HCT116 (cell line): ENCODE results near the gene CDH4. TPM values are rescaled to one million over a fixed set of nuclear protein-coding genes. Genes with fewer than 3 reads are reported as not detected.

Experiments
- ATAC-seq: fragments of 200-7000 bp; cut with Tn5 transposase; 2 replicates; pipeline ENCODE4 v1.9.1; 2020; ENCODE audit warnings: mild to moderate bottlenecking, moderate library complexity
- BruUV-seq: library from RNA; stranded (reverse); fragments of 400-500 nt; replicated peaks from 2 replicates; lab custom pipeline; 2021; lab: Mats Ljungman, UMichigan
- CTCF ChIA-PET: fragments of 300-600 bp; sonication (Branson Sonifier 250); formaldehyde crosslinking; loops from one replicate; lab custom pipeline; 2021; ENCODE audit warnings: antibody characterized with exemption; lab: Charles Lee
- POLR2A ChIA-PET: fragments of 300-600, 350-600 bp; sonication (Branson Sonifier 250); formaldehyde crosslinking; loops from one replicate; lab custom pipeline; 2021; ENCODE audit warnings: antibody characterized with exemption; lab: Charles Lee
- RAD21 ChIA-PET, 2 experiments: fragments of 300-600 bp; sonication (Branson Sonifier 250); formaldehyde crosslinking; loops; one replicate each; lab custom pipeline; 2023; ENCODE audit warnings: low total read pairs in 2 of 2; ENCODE audit not compliant: uncharacterized antibody in 2 of 2, unreplicated experiment in 2 of 2, low non-redundant PET in 1 of 2; lab: Charles Lee
- DNase-seq: peaks from one replicate; pipeline ENCODE4 v3.0.0-alpha.2; 2010; ENCODE audit warnings: low read depth, low spot score
- H2AFZ ChIP-seq: fragments of 200-600 bp; shearing (Covaris generic), sonication (generic); 2 replicates; pipeline ENCODE4 v1.6.1; 2017; ENCODE audit warnings: low read depth, mixed run types, mixed read lengths, antibody characterized with exemption, low read length; ENCODE audit not compliant: poor library complexity, severe bottlenecking
- H3K27ac ChIP-seq: 2 replicates; pipeline ENCODE4 v1.5.1; 2012; ENCODE audit warnings: low read depth, low read length
- H3K27me3 ChIP-seq: fragments of 200-600 bp; sonication (generic); 2 replicates; pipeline ENCODE4 v1.6.1; 2016; ENCODE audit warnings: mixed run types, low read length, mixed read lengths; ENCODE audit not compliant: insufficient read depth
- H3K36me3 ChIP-seq, 2 experiments: fragments of 200-500 bp in 1 of 2; fragments of 200-600 bp in 1 of 2; sonication (Bioruptor generic) in 1 of 2; sonication (generic) in 1 of 2; 2 replicates each; pipeline versions ENCODE4 v1.5.1 to v1.6.1; 2014 to 2016; ENCODE audit warnings: low read length in 2 of 2, inconsistent platforms in 1 of 2, mixed read lengths in 1 of 2, mixed run types in 1 of 2; ENCODE audit not compliant: insufficient read depth in 2 of 2, control insufficient read depth in 1 of 2
- H3K4me1 ChIP-seq, 2 experiments: fragments of 200-600 bp in 1 of 2; sonication (generic) in 1 of 2; 2 replicates each; pipeline versions ENCODE4 v1.5.1 to v1.6.1; 2012 to 2017; ENCODE audit warnings: low read length in 2 of 2, inconsistent platforms in 1 of 2, mild to moderate bottlenecking in 1 of 2, mixed read lengths in 1 of 2, mixed run types in 1 of 2, moderate library complexity in 1 of 2; ENCODE audit not compliant: insufficient read depth in 2 of 2, control insufficient read depth in 1 of 2
- H3K4me2 ChIP-seq: fragments of 200-600 bp; sonication (generic); 2 replicates; pipeline ENCODE4 v1.6.1; 2017; ENCODE audit warnings: mixed run types, low read length, mixed read lengths
- H3K4me3 ChIP-seq, 2 experiments: fragments of 200-600 bp in 1 of 2; sonication (generic) in 1 of 2; replicated peaks in 1 of 2; 2 replicates each; pipeline ENCODE4 v1.5.1; 2011 to 2016; ENCODE audit warnings: low read length in 2 of 2, control low read depth in 1 of 2, low read depth in 1 of 2, mild to moderate bottlenecking in 1 of 2, mixed read lengths in 1 of 2, mixed run types in 1 of 2
- H3K79me2 ChIP-seq: fragments of 200-600 bp; sonication (generic); 2 replicates; pipeline ENCODE4 v1.6.1; 2017; ENCODE audit warnings: mild to moderate bottlenecking, mixed run types, low read length, moderate library complexity, mixed read lengths; ENCODE audit not compliant: insufficient read depth
- H3K9ac ChIP-seq: fragments of 200-600 bp; sonication (generic); 2 replicates; pipeline ENCODE4 v1.6.1; 2016; ENCODE audit warnings: low read length, mixed read lengths
- H3K9me2 ChIP-seq: fragments of 200-600 bp; sonication (generic), shearing (Covaris generic); 2 replicates; pipeline ENCODE4 v1.6.1; 2017; ENCODE audit warnings: mixed run types, mild to moderate bottlenecking, moderate library complexity; ENCODE audit not compliant: insufficient read depth
- H3K9me3 ChIP-seq, 2 experiments: fragments of 200-500 bp in 1 of 2; fragments of 200-600 bp in 1 of 2; sonication (Bioruptor generic) in 1 of 2; sonication (generic) in 1 of 2; 2 replicates each; pipeline ENCODE4 v1.6.1; 2014 to 2017; ENCODE audit warnings: low read length in 2 of 2, mixed read lengths in 2 of 2, inconsistent platforms in 1 of 2, low read depth in 1 of 2, mild to moderate bottlenecking in 1 of 2, mixed run types in 1 of 2, moderate library complexity in 1 of 2; ENCODE audit not compliant: control insufficient read depth in 1 of 2, insufficient read depth in 1 of 2
- H4K20me1 ChIP-seq: fragments of 200-600 bp; sonication (generic), shearing (Covaris generic); 2 replicates; pipeline ENCODE4 v1.6.1; 2017; ENCODE audit warnings: mixed run types, mild to moderate bottlenecking, moderate library complexity; ENCODE audit not compliant: insufficient read depth
- CEBPB ChIP-seq: IDR thresholded peaks from 2 replicates; pipeline ENCODE4 v1.6.1; 2012; ENCODE audit warnings: low read depth
- EGR1 ChIP-seq: IDR thresholded peaks from 2 replicates; pipeline ENCODE4 v1.6.1; 2012; ENCODE audit warnings: low read depth
- ELF1 ChIP-seq: IDR thresholded peaks from 2 replicates; pipeline ENCODE4 v1.6.1; 2012; ENCODE audit warnings: low read depth, borderline replicate concordance
- EZH2 ChIP-seq: fragments of 200-600 bp; sonication (generic); IDR thresholded peaks from 2 replicates; pipeline ENCODE4 v1.6.1; 2017; ENCODE audit warnings: antibody characterized with exemption, mixed run types
- EZH2phosphoT487 ChIP-seq: fragments of 200-600 bp; IDR thresholded peaks from 2 replicates; pipeline ENCODE4 v1.6.1; 2018; ENCODE audit warnings: antibody characterized with exemption, borderline replicate concordance
- FOSL1 ChIP-seq: IDR thresholded peaks from 2 replicates; pipeline ENCODE4 v1.6.1; 2012; ENCODE audit warnings: low read depth
- JUND ChIP-seq: IDR thresholded peaks from 2 replicates; pipeline ENCODE4 v1.6.1; 2012
- POLR2AphosphoS5 ChIP-seq: IDR thresholded peaks from 2 replicates; pipeline ENCODE4 v1.6.1; 2011; ENCODE audit warnings: mild to moderate bottlenecking, low read depth, low read length, moderate library complexity
- RAD21 ChIP-seq: IDR thresholded peaks from 2 replicates; pipeline ENCODE4 v1.6.1; 2012; ENCODE audit warnings: low read depth, mild to moderate bottlenecking
- SIN3A ChIP-seq: IDR thresholded peaks from 2 replicates; pipeline ENCODE4 v1.6.1; 2012; ENCODE audit warnings: low read depth
- SRF ChIP-seq: IDR thresholded peaks from 2 replicates; pipeline ENCODE4 v1.6.1; 2012; ENCODE audit warnings: low read depth
- TCF7L2 ChIP-seq: IDR thresholded peaks from 2 replicates; pipeline ENCODE4 v1.7.0; 2011; ENCODE audit warnings: borderline replicate concordance, inconsistent platforms; ENCODE audit not compliant: insufficient read depth, insufficient read length; ENCODE audit errors: extremely low read depth
- YY1 ChIP-seq: IDR thresholded peaks from 2 replicates; pipeline ENCODE4 v1.6.1; 2011; ENCODE audit warnings: low read length, low read depth, moderate library complexity, mild to moderate bottlenecking; ENCODE audit not compliant: insufficient replicate concordance; ENCODE audit errors: extremely low read depth
- ZBTB33 ChIP-seq: IDR thresholded peaks from 2 replicates; pipeline ENCODE4 v1.6.1; 2011; ENCODE audit warnings: mild to moderate bottlenecking, low read length, moderate library complexity; ENCODE audit not compliant: insufficient replicate concordance; ENCODE audit errors: extremely low read depth
- ZFX ChIP-seq: fragments of 450-650 bp; IDR thresholded peaks from 2 replicates; pipeline ENCODE4 v1.6.1; 2017
- ZNF274 ChIP-seq: fragments of 200-500 bp; sonication (Bioruptor generic); IDR thresholded peaks from 2 replicates; pipeline ENCODE4 v1.6.1; 2014; ENCODE audit warnings: mild to moderate bottlenecking, low read depth, low read length, inconsistent platforms
- intact Hi-C: fragments of 100-400 bp; cut with micrococcal nuclease; formaldehyde crosslinking; loops from 2 replicates; pipeline ENCODE4 v1.10.0; 2022
- total RNA-seq: library from RNA; stranded (reverse); gene quantifications from one replicate; pipeline ENCODE4 v1.2.1, GENCODE V29; 2021; ENCODE audit not compliant: unreplicated experiment
- TF ChIP-seq, protein P1 (sequence below): IDR thresholded peaks from 2 replicates; pipeline ENCODE4 v1.6.1; 2012; ENCODE audit warnings: low read depth
- TF ChIP-seq, protein P2 (sequence below), 3 experiments: fragments of 200-600 bp in 1 of 3; sonication (generic) in 1 of 3; IDR thresholded peaks in 2 of 3; conservative IDR thresholded peaks in 1 of 3; 2 replicates each; pipeline ENCODE4 v1.5.1; 2012 to 2017; ENCODE audit warnings: low read depth in 2 of 3, low read length in 2 of 3, antibody characterized with exemption in 1 of 3, borderline replicate concordance in 1 of 3, control low read depth in 1 of 3, mild to moderate bottlenecking in 1 of 3, mixed read lengths in 1 of 3, mixed run types in 1 of 3, moderate library complexity in 1 of 3; ENCODE audit not compliant: insufficient read depth in 1 of 3
- TF ChIP-seq, protein P3 (sequence below): IDR thresholded peaks from 2 replicates; pipeline ENCODE4 v1.6.1; 2012

Gene CDH4
- total RNA-seq, 1 experiment from 2014 or later: not detected

DNA sequence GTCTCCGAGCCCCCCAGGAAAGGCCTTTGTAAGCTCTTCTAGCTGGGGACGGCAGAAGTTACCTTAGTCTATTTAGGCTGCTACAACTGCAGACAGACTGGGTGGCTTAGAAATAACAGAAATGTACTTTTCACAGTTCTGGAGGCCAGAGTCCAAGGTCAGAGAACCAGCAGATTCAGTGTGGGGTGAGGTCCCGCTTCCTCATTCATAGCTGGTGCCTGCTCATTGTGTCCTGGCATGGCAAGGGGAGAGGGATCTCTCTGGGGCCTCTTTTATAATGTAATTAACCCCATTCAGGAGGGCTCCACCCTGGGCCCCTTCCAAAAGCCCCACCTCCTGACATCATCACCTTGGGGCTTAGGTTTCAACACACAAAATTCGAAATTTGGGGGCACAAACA lies 315.1 kb downstream of the CDH4 start:
- CTCF ChIA-PET: no interaction called here
- Histone ChIP-seq H3K27me3 (peaks cover 3% of the 10 kb centered on the region), H3K4me3 (no peak overlapping the region), H3K9me3 (no peaks in the 10 kb centered on the region), H3K4me2 (no peak overlapping the region), H3K9me2 (no peaks in the 10 kb centered on the region), H4K20me1 (no peaks in the 10 kb centered on the region), H3K9ac (no peak overlapping the region), H3K36me3 (no peaks in the 10 kb centered on the region), H3K4me1 (no peaks in the 10 kb centered on the region), H2AFZ (no peak overlapping the region), H3K27ac (no peak overlapping the region), H3K79me2 (no peaks in the 10 kb centered on the region)
- ATAC-seq (no peak), DNase-seq (no peak)
- BruUV-seq: no TSS peak
- RAD21 ChIA-PET: no interaction called here
- intact Hi-C loops: no loop called here
- TF ChIP-seq TCF7L2 (no peak), FOSL1 (no peak), RAD21 (no peak), EZH2 (no peak), POLR2AphosphoS5 (no peak), JUND (no peak), SRF (no peak), YY1 (no peak), EZH2phosphoT487 (no peak), ZNF274 (no peak), ELF1 (no peak), EGR1 (no peak), ZFX (no peak), SIN3A (no peak), ZBTB33 (no peak), CEBPB (no peak)
- TF ChIP-seq, protein P1, sequence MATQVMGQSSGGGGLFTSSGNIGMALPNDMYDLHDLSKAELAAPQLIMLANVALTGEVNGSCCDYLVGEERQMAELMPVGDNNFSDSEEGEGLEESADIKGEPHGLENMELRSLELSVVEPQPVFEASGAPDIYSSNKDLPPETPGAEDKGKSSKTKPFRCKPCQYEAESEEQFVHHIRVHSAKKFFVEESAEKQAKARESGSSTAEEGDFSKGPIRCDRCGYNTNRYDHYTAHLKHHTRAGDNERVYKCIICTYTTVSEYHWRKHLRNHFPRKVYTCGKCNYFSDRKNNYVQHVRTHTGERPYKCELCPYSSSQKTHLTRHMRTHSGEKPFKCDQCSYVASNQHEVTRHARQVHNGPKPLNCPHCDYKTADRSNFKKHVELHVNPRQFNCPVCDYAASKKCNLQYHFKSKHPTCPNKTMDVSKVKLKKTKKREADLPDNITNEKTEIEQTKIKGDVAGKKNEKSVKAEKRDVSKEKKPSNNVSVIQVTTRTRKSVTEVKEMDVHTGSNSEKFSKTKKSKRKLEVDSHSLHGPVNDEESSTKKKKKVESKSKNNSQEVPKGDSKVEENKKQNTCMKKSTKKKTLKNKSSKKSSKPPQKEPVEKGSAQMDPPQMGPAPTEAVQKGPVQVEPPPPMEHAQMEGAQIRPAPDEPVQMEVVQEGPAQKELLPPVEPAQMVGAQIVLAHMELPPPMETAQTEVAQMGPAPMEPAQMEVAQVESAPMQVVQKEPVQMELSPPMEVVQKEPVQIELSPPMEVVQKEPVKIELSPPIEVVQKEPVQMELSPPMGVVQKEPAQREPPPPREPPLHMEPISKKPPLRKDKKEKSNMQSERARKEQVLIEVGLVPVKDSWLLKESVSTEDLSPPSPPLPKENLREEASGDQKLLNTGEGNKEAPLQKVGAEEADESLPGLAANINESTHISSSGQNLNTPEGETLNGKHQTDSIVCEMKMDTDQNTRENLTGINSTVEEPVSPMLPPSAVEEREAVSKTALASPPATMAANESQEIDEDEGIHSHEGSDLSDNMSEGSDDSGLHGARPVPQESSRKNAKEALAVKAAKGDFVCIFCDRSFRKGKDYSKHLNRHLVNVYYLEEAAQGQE: no peak
- TF ChIP-seq, protein P2, sequence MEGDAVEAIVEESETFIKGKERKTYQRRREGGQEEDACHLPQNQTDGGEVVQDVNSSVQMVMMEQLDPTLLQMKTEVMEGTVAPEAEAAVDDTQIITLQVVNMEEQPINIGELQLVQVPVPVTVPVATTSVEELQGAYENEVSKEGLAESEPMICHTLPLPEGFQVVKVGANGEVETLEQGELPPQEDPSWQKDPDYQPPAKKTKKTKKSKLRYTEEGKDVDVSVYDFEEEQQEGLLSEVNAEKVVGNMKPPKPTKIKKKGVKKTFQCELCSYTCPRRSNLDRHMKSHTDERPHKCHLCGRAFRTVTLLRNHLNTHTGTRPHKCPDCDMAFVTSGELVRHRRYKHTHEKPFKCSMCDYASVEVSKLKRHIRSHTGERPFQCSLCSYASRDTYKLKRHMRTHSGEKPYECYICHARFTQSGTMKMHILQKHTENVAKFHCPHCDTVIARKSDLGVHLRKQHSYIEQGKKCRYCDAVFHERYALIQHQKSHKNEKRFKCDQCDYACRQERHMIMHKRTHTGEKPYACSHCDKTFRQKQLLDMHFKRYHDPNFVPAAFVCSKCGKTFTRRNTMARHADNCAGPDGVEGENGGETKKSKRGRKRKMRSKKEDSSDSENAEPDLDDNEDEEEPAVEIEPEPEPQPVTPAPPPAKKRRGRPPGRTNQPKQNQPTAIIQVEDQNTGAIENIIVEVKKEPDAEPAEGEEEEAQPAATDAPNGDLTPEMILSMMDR (IDR thresholded peaks at IDR 0.05 in 2 of 3, conservative IDR thresholded peaks at IDR 0.05 in 1 of 3; ENCODE audit: borderline replicate concordance in 1 of 3, insufficient read depth in 1 of 3, low read depth in 2 of 3, low read length in 2 of 3): no peak
- TF ChIP-seq, protein P3, sequence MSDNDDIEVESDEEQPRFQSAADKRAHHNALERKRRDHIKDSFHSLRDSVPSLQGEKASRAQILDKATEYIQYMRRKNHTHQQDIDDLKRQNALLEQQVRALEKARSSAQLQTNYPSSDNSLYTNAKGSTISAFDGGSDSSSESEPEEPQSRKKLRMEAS: no peak
- POLR2A ChIA-PET: no interaction called here
